Measurements from ENCODE around the gene CAAP1. TPM values are rescaled to one million over a fixed set of nuclear protein-coding genes. Genes with fewer than 3 reads are reported as not detected.
"Not testable (repeated sequence)": the region's sequence is repeated elsewhere in the genome, so short reads cannot be mapped to it uniquely, and the experiment has no call there.

CAAP1 gene
- total RNA-seq, 6 experiments from 2014 or later, result 9.3 to 22.8 (median 13.4) TPM

DNA sequence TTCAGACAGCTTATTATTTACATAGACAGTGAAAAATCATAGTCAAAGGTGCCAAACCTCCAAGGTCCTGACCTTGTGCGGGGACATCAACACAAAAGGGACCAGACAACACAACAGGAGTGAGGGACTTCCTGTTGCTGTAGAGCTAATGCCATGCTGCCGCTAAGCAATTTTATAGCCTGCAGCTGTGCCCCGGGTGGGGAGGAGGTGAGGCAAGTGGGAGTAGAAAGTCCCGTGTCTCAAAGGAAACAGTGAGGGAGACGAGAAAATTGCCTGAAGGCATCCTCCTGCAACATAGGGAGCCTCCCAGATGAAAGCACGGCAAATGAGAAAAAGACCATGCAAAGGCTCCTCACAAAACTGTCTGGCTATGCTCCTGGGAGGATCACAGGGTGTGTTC lies 58.8 kb downstream of the CAAP1 start:
- no peak for TF ChIP-seq POLR2A (IDR thresholded peaks at IDR 0.05)
- Histone ChIP-seq H3K9me3 (no peaks in the 10 kb centered on the region), H3K4me1 (no peaks in the 10 kb centered on the region), H3K4me3 (no peak overlapping the region), H3K27ac (no peak overlapping the region), H3K36me3 (no peaks in the 10 kb centered on the region), H3K27me3 (no peaks in the 10 kb centered on the region)
- WGBS (ENCODE audit: insufficient coverage, low coverage, low lambda C conversion rate, missing lambda C conversion rate), result 81% methylated on average over 4 of the region's 6 CpGs
- ATAC-seq (no peak), DNase-seq (no peak)
- intact Hi-C loops (cut with DNase I), result no loop called here

DNA sequence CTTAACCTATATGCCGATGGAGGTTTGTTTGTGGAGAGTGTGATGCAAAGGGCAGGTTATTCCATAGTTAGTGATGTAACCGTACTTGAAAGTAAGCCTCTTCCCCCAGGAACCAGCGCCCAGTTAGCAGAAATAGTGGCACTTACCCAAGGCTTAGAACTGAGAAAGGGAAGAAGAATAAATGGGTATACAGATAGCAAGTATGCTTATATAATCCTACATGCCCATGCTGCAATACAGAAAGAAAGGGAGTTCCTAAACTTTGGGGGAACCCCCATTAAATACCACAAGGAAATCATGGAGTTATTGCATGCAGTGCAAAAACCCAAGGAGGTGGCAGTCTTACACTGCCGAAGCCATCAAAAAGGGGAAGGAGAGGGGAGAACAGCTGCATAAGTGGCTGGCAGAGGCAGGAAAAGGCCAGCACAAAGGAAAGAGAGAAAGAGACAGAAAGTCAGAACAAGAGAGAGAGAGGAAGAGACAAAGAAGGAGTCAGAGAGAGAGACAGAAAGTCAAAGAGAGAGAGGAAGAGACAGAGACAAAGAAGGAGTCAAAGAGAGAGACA lies 64.1 kb downstream of the CAAP1 start:
- ATAC-seq; H3K9me3 ChIP-seq; DNase-seq; H3K4me3 ChIP-seq; H3K4me1 ChIP-seq; H3K27ac ChIP-seq; intact Hi-C loops (cut with DNase I); H3K27me3 ChIP-seq; H3K36me3 ChIP-seq: not testable (repeated sequence)
- 53% methylated on average over 4 of the region's 4 CpGs for WGBS (ENCODE audit: insufficient coverage, low coverage, low lambda C conversion rate, missing lambda C conversion rate)

- H3K9me3 ChIP-seq, result no peaks in the 10 kb centered on the region
- TF ChIP-seq POLR2A (IDR thresholded peaks at IDR 0.05) (no peak), CTCF (IDR thresholded peaks at IDR 0.05) (no peak)
- no peak for ATAC-seq
Observed at GRCh38 chr9:26814799-26815198, 77.8 kb downstream of the CAAP1 start.

DNA sequence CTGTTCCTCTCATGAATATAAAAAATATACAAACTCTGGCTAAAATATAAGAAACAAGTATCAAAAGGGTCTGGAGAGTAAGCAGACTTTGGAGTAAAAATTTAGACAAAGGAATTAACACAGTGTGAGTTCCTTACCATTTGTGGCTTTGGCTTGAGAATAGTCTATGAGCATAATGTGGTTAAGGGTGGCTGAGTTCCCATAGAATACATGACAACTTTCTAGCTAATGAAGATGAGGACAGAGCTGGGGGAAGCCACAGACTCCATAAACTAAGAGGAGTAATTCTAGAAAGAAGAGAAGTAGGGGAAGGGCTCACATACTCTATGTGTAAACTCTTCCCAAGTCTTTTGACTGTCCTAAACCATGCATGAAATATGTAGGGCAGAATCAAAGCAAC lies 79.4 kb downstream of the CAAP1 start:
- Histone ChIP-seq H3K27me3 (no peaks in the 10 kb centered on the region), H3K4me3 (no peak overlapping the region), H3K36me3 (no peaks in the 10 kb centered on the region), H3K4me1 (no peaks in the 10 kb centered on the region), H3K9me3 (no peaks in the 10 kb centered on the region), H3K27ac (no peak overlapping the region)
- no peak for ATAC-seq
- intact Hi-C loops (cut with DNase I), result no loop called here
- TF ChIP-seq CTCF (IDR thresholded peaks at IDR 0.05) (no peak), POLR2A (IDR thresholded peaks at IDR 0.05) (no peak)
- DNase-seq, result no peak

More at GRCh38 chr9:26814799-26815198, 77.8 kb downstream of the CAAP1 start:
- WGBS (ENCODE audit: insufficient coverage, low coverage, low lambda C conversion rate, missing lambda C conversion rate), result 53% methylated on average over 2 of the region's 2 CpGs
- Histone ChIP-seq H3K27me3 (no peaks in the 10 kb centered on the region), H3K27ac (no peak overlapping the region), H3K36me3 (no peaks in the 10 kb centered on the region), H3K4me1 (no peaks in the 10 kb centered on the region), H3K4me3 (no peak overlapping the region)
- no peak for DNase-seq
- intact Hi-C loops (cut with DNase I), result no loop called here

DNA sequence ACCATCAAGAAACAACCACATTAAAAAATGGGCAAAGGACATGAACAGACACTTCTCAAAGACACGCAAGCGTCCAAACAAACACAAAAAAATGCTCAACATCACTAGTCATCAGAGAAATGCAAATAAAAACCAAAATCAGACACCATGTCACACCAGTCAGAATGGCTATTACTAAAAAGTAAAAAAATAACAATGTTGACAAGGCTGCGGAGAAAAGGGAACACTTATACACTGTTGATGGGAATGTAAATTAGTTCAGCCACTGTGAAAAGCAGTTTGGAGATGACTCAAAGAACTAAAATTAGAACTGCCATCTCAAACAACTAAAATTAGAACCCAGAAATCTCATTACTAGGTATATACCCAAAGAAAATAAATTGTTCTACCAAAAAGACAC lies 80.4 kb downstream of the CAAP1 start:
- Histone ChIP-seq H3K27me3 (no peaks in the 10 kb centered on the region), H3K36me3 (no peaks in the 10 kb centered on the region), H3K4me1 (no peaks in the 10 kb centered on the region), H3K9me3 (no peaks in the 10 kb centered on the region), H3K27ac (no peak overlapping the region), H3K4me3 (no peak overlapping the region)
- ATAC-seq (no peak), DNase-seq (no peak)
- intact Hi-C loops (cut with DNase I), result no loop called here
- WGBS (ENCODE audit: insufficient coverage, low coverage, low lambda C conversion rate, missing lambda C conversion rate), result 85% methylated on average over 3 of the region's 3 CpGs
- no peak for TF ChIP-seq CTCF (IDR thresholded peaks at IDR 0.05)
- TF ChIP-seq POLR2A (IDR thresholded peaks at IDR 0.05), result no peak

- no peak for TF ChIP-seq POLR2A (IDR thresholded peaks at IDR 0.05)
- TF ChIP-seq CTCF (IDR thresholded peaks at IDR 0.05), result no peak
- intact Hi-C loops (cut with DNase I), result no loop called here
- Histone ChIP-seq H3K27me3 (no peaks in the 10 kb centered on the region), H3K27ac (no peak overlapping the region), H3K36me3 (no peaks in the 10 kb centered on the region), H3K4me1 (no peaks in the 10 kb centered on the region), H3K4me3 (no peak overlapping the region), H3K9me3 (no peaks in the 10 kb centered on the region)
- ATAC-seq, result no peak
- DNase-seq, result no peak
Observed at GRCh38 chr9:26811106-26811505, 81.5 kb downstream of the CAAP1 start.

Measured in right lobe of liver (tissue), 6 donors.